IPS DF 4.7 (cell line): Measurements from ENCODE around the gene TMEM272.

ENCODE experiments used
- DNase-seq: peaks from one replicate; pipeline ENCODE4 v3.0.0-alpha.2; 2013; ENCODE audit warnings: low spot score; ENCODE audit errors: extremely low read depth

The TMEM272 gene, protein sequence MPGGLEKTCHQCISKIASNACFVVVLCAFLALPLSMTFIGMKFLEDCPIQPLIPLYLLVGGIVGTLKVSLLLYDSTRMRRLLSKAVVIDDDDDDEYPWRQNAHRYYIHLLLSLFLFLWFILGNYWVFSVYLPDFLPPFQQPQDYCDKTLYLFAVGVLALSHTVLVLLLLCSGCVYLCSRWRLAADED

DNA sequence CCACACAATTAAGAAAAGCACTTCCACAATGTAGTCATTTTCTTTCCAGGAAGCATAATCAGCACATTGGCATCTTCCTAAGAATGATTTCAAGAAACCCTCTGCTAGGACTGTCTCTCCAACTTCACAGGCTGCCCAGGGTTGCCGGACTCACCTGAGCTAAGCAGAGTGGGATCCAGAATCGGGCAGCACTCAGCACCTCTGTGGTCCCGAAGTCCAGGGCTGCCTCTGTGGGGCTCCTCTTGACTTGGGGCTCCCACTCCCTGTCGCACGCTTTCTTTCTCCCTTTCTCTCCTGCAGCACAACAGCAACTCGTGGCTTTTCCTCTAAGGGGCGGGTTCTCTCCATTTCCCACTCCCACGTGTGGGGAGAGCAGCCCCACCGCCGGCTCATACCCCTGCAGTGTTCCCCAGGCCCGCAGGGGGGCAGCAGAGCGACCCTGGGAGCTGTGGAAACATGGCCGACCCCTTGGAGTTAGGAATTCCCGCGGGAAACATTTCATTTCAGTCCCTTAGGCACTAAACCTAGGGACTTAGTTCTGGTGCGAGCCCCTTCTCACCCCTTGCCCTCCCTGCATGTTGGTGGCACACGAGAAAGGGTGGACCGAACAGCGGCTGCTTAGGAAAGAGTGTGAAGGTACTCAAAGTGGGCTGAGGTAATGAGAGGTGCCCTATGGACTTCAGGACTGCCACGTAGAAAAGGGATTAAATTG lies at the start of gene TMEM272:
TMEM272 (minus strand) TSS at position 316 of the 712 bp plus-strand sequence. CDS start 6,647 bp downstream, outside the sequence.
- DNase-seq = peak; percentile 25

DNA sequence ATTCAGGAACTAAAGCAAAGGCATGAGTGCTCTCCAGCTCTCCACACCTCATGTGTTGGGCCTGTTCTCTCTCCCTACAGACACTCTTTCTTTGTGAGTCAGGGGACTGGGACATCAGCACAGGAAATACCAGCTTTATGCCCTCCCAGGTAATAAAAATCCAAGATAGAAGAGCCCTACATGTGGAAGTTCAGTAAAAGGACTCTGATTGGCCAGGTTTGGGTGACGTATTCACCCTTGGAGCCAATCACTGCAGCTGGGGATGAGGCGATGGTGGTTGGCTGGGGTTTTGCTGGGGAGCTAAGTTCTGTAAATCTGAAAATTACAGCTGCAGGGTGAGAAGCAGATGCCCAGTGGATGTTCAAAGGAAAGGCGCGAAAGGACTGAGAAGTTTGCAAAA lies 49.3 kb upstream of the TMEM272 start:
- DNase-seq = no peak

DNA sequence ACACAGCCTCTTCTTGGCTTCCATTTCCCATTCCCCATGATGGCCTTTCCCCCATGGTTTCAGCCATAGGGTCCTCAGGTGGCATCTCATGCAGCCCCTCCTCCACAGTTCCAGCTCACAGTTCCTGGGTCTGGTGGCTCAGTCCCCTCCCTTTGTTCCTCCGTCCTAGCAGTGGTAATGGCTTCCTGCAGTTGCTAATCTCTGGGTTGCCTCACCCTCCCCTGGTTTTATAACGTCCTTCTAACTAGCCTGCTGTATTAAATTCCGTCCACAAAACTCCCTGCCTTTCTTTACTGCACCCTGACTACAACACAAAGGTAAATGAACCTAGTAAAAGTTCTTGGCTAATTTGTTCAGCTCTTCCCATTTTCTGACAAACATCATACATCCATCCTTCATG lies 47.7 kb upstream of the TMEM272 start:
- DNase-seq = no peak

DNA sequence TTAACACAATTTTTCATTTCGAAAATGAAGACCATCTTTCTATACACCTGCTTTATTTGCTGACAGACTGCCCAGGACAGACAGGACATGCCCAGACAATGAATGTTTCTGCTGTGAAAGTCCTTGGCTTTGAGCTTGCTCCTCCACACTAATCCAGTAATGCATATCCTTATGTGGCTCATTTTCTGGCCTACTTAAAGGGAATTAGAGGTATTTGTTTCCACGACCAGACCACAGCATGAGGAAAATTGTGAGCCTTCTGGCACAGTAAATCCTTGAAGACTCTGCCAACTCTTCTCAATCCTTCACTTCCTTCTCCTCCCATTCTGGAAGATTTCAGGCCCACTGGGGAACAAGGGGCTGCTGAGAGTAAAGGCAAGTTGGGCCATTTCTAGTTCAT lies 42.5 kb upstream of the TMEM272 start:
- DNase-seq = no peak

DNA sequence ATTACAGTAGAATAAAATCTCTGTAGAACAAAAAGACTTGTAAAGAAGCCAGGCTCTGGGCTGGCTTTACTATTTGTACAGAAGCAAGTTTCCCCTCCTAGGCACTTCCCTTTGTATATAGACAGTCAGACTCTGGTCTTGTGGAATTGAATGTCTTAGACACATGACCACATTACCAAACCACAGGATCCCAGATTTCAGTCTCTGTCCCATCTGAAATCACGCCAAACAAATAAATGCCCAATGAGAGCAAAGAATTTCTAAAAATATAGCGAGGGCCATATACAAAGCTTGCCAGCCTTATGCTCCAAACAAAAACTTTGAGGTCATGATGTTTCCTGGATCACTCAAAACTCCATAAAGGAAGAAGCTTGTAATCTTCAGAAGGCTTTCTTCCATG lies 40.7 kb upstream of the TMEM272 start:
- DNase-seq = no peak

DNA sequence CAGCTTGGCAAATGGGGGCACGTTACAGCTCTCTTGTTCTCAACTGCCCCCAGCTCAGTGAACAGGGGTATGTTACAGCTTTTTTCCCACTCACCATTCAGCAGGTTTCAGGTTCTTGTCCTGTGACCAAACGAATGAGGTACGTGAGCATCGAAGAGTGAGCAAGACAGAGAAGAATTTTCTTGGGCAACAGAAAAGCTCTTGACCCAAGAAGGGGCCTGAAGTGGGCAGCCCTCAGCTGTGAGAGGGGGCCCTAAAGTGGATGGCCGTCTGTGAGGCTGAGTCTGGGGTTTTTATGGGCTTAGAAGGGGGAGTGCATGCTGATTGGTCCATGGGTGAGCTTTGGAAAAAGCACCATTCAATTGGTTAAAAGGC lies 38.2 kb upstream of the TMEM272 start:
- no peak for DNase-seq

DNA sequence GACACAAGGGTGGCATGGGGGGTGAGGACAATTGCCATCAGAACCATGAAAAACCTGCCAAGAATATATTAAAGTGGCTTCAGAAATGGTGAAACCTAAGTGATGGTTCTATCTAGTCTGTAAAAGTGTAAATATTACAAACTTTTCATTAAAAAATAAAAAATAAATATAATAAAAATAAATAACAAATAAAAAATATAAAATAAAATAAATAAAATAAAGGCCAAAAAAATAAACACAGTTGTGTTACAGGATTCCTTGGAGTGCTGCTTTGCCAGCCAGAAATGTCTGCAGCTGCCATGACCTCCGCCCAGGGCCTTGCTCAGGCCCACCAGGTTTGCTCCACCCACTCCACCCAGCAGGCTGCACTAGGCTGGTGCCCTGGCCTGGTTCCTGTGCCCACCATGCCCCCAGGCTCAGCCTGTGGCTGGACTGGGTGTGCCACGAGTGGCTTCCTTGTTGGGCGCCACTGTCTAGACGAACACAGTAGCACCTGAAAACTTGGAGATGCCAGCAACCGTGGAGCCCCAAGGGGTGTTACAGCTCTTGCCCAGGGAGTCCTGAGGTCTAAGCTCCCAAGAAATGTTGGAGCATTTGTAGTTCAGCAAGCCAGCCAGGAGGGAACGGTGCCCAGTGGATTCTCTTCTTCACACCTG lies 37.7 kb upstream of the TMEM272 start:
- DNase-seq = no peak

DNA sequence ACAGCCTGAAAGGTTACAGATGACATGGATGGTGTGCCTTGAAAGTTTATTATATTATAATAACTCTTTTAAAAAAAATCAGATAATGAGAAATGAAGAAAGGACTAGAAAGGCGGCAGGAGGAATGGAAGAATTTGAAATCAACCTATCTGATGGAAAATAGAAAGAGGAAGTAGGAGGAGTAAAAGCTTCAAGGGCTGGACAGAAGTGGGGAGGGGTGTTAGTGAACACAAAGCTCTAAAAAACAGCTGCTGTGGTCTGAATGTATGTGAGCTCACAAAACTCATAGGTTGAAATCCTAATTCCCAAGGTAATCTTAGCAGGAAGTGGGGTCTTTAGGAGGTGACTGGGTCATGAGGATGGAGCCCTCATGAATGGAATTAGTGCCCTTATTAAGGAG lies 36.3 kb upstream of the TMEM272 start:
- no peak for DNase-seq

DNA sequence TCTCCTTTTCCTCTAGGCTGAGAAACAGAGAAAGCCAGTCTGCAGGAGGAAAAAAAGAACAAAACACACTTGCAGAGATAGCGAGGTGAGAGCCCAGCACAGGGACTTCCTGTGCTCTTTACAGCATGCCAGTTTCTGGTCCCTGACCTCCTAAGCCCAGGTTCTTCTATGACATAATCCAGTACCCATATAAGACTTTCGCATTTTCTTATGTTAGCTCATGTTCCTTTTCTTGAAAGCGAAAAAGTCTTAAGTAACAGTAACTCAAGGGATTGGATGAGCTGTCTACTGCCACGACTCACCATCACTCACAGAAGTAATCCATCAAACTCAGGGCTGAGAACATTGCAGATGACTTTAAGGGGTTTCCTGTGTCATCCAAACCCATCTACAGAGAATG lies 34.2 kb upstream of the TMEM272 start:
- no peak for DNase-seq

DNA sequence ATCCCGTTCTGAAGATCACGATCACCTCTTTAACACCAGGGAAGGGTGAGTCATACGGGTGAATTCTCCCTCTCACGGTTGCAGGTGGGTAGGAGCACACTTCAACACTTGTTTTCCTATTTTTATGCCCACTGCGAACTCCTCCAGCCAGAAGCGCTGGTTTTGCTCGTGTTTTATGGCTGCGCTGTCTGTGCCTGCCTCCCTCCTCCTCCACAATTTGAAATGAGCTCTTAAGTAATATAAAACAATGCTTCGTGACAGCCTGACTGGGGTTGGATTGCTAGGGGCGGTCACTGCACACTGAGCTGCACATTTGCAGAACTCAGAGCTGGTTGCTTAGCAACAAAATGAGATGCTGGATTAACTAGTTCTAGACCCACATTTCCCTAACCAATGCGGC lies 29.7 kb upstream of the TMEM272 start:
- no peak for DNase-seq

DNA sequence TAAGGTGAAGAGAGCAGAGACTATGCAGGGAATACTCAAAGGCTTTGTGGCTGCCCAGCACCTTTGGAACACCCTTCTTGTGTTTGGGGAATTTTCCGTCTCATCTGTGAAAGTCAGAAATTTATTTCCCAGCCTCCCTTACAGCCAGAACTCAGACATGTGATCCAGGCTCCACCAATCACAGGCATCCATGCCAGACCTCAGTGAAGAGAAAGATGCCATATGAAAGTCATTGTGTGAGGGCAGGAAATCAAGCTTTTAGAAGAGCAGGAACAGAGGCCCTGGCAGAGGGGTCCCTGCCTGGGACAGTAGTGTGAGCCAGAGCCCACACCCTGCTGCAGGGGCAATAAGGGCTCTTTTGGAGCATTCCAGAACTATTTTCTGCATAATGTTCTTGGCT lies 28.9 kb upstream of the TMEM272 start:
- no peak for DNase-seq

DNA sequence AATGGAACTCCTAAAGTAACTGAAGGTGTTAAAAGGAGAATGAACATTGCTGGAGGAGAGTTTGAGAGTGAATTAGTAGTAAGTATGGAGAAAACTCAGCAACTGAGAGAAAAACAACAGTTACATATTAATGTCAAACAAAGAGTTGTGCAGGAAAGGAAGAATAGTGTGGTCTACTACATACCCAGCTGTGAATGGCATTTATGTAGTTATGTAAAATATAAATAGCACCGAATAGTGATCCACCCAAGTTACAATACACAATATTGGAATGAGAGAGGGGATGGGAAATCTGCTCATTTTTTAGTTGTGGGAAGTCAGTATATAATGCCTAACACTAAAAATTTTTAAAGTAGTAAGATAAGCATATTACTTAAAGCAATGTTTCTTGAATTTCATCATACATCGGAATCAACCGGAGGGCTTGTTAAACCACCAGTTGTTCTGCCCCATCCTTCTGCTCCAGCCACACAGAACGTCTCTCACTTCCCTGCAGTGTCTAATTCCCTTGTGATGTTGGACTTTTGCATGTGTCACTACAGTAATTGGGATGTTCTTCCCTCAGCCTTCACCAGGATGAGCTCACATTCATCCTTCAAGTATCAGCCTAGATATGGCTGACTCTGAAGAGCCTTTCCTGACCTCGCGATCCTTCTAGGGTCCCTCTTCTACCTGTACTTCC lies 28.3 kb upstream of the TMEM272 start:
- no peak for DNase-seq

DNA sequence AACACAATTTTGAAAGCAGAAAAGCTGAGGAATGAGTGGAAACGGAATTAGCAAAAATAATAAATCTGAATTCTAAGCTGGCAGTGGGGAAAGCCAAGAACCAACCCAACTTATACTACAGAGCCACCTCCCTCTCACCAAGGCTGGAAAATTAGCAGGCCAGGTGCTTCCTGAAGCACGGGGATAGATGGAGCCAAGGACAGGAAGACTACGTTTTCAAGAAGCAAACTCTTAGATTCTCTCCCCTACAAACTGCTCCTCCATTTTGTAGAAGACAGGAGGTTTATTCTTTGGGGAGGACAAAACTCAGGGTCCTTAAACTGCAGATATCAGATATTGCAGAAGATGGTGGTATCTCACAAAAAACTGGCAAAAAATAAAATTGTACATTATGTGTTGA lies 25.6 kb upstream of the TMEM272 start:
- no peak for DNase-seq

DNA sequence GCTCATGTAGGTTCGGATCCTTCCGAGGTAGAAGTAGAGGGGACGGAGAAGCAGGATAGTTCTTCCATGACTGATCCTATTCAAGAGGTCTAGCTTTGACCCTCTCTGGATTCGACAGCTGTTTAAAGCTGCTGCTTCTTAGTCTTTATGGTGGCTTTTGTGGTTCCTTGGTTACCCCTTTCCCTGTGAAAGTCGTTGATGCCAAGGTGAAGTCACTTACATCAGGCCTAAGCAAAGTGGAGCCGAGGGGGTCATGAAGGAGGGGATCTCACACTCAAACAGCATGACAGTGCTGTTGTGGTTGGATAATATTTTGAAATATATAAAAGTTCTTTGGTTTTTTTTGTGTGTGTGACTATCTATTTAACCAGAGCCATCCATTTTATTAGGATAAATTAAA lies 24.9 kb upstream of the TMEM272 start:
- no peak for DNase-seq

DNA sequence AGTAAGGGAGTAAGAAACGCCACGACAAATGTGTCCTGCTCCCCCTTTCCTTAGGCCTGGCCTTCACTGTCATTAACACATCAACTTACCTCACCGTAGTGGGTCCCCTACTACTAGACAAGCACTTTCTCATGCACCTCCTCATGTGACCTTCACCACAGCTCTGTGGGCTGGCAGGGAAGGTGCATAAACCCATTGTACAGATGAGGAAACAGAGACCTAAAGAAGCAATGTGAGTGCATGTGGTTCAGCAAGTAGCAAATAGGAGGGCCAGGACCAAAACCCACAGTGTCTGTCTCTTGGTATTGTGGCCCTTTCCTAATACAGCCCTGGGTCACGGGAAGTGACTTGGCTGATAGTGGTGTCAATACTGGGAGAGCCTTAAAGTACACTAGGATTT lies 22.1 kb upstream of the TMEM272 start:
- no peak for DNase-seq

DNA sequence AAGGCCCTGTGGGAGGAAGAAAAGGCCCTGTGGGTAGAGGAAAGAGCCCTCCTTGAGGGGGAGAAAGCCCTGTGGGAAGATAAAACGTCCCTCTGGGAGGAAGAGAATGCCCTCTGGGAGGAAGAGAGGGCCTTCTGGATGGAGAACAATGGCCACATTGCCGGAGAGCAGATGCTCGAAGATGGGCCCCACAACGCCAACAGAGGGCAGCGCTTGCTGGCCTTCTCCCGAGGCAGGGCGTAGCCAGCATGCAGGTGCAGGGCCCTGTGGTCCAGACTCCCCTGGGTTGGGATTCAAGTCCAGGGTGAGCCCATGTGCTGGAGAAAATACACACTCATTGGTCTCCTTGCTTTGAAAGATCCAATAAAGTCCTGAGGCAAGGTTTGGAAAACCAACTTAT lies 20.9 kb upstream of the TMEM272 start:
- DNase-seq = no peak

DNA sequence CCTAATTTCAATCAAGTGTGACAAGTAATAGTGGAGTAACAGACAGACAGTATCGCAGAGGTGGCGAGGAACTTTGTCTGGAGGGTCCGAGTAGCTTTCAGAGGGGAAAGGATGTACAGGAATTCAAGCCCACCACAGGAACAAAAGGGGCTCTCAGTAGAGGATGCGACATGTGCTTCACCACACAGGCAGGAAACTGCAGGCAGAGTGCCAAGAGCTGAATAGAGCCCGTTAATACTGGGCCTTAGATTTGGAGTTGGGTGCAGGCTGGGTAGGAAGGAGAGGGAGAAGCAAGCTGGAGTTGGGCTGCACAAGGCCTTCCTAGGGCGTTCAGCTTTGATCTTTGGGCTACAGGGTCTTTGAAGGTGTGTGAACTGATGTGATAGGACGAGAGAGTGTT lies 18.0 kb upstream of the TMEM272 start:
- DNase-seq = no peak

DNA sequence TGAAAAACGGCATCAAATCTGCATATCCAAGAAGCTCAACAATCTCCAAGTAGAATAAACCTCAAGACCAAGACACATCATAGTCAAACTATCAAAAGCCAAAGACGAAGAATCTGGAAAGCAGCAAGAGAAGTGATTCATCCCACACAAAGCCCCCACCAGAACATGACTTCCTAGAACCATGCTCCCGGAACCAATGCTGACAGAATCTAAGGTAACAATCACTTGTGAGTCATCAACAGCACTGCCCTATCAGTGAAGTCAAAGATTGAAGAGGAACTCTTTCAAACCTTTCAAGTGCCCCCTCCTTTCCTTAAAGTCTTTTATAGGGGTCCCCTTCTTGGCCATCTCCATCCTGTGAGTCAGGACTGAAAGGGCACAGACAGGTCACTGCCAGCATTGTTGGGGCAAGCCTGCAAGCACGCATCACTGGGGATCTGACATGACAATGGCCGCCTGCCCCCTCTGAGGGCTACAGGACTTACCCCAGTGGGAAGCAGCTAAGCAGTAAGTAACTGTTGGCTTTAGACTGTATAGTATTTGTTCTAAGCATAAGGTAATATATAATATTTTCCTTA lies 16.8 kb upstream of the TMEM272 start, which contains the start of gene CCDC70:
CCDC70 (plus strand) TSS at position 247 of the 578 bp plus-strand sequence. CDS start 3,443 bp downstream, outside the sequence.
- DNase-seq = no peak

DNA sequence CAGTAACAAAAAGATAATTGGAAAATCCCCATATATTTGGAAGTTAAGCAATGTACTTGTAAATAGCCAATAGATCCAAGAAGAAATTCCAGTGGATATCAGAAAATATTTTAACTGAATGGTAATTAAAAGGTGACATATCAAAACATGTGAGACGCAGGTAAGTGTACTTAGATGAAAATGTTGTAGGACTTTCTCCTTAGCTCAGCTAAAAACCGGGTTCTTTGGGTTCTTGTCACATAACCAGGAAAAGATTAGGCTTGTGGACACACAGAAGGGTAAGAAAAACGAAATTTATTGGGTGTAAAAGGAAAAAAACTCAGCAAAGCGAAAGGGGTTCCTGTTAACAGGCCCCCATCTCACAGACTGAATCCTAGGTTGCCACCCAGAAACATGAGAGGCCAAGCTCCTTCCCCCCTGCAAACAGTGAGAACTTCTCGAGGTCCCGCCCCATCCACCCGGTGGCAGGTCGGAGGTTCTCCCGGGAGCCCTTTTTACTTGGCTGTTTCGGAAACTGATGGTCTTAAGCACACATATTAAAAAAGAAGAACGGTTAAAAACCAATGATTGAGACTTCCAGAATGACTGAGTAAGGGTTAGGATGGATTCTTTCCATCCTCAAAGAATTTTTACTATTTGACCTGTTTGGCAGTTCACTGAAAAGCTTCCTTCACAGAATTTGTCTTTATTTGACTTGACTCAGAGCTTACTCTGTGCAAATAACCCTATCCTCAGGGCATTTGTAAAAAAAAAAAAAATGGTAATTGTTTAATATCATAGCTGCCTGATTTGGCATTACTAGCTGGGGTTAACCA lies 13.7 kb upstream of the TMEM272 start:
- no peak for DNase-seq

DNA sequence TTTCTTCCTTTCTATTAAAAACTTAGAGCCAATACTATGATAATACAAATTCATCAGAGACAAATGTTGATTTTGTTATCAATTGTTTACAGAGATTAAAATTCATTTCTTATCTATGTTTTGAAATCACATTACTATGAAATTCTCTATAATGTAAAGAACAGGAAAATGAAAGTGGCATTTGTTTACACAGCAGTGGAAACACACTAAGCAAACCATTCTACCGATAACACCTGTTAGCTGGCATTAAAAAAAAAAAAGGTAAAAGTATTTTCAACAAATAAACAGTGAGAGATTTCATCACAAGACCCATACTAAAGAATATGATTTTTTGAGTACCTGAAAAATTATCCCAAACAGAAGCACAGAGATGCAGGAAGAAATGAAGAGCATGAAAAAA lies 12.0 kb upstream of the TMEM272 start:
- no peak for DNase-seq
